ENCODE measurements around the gene TYMS.

DNA sequence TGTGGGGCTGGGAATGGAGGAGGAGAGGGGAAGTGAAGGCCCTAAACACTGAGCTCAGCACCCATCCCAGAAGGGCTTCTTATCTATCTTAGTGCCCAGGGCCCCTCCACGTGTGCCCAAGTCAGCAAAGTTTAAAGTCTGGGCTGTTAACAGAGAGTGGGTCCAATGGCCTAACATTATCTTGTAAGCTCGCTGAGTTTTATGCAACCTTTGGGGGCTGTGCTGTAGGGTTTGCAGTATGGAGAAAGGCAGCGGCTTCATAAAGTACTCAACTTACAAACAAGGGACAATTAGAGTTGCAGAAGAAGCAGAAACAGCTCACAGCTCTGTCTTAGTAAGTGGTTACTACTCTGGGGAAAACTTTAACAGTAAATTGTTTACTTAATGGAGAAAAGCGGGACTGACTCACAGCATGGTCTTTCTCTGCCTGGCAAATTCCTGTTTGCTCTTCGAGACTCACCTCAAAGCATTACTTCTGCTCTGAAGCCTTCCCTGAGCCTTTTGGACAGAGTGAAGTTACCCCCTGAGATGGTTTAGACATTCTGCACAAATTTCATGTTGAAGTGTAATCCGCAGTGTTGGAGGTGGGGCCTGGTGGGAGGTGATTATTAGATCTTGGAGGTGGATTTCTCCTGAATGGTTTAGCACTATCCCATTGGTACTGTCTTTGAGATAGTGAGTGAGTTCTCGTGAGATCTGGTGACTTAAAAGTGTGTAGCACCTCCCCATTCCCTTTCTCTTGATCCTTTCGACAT lies 45.9 kb downstream of the TYMS start:
- TF ChIP-seq, protein P1, sequence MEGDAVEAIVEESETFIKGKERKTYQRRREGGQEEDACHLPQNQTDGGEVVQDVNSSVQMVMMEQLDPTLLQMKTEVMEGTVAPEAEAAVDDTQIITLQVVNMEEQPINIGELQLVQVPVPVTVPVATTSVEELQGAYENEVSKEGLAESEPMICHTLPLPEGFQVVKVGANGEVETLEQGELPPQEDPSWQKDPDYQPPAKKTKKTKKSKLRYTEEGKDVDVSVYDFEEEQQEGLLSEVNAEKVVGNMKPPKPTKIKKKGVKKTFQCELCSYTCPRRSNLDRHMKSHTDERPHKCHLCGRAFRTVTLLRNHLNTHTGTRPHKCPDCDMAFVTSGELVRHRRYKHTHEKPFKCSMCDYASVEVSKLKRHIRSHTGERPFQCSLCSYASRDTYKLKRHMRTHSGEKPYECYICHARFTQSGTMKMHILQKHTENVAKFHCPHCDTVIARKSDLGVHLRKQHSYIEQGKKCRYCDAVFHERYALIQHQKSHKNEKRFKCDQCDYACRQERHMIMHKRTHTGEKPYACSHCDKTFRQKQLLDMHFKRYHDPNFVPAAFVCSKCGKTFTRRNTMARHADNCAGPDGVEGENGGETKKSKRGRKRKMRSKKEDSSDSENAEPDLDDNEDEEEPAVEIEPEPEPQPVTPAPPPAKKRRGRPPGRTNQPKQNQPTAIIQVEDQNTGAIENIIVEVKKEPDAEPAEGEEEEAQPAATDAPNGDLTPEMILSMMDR (IDR thresholded peaks at IDR 0.05), result no peak
- TF ChIP-seq EP300 (IDR thresholded peaks at IDR 0.05), result no peak
